B cell (primary cell): ENCODE measurements around the gene ST8SIA1. TPM values are rescaled to one million over a fixed set of nuclear protein-coding genes. Genes with fewer than 3 reads are reported as not detected.

Source experiments
- ATAC-seq: fragments of 200-7000 bp; cut with Tn5 transposase; one replicate; pipeline ENCODE4 v1.10.0; 2021; ENCODE audit warnings: low read depth, mild to moderate bottlenecking, moderate number of reproducible peaks, moderate library complexity
- CTCF ChIA-PET: fragments of 350-600 bp; sonication (Branson Sonifier 250); formaldehyde crosslinking; loops from one replicate; lab custom pipeline; 2021; ENCODE audit warnings: antibody characterized with exemption, inconsistent platforms; lab: Charles Lee
- POLR2A ChIA-PET: fragments of 350-600 bp; sonication (Branson Sonifier 250); formaldehyde crosslinking; loops from one replicate; lab custom pipeline; 2021; ENCODE audit warnings: antibody characterized with exemption; lab: Charles Lee
- DNase-seq: peaks from one replicate; pipeline ENCODE4 v3.0.0; 2013
- H2AFZ ChIP-seq: 2 replicates; pipeline ENCODE4 v1.6.1; 2012; ENCODE audit warnings: mild to moderate bottlenecking, low read depth, low read length; ENCODE audit not compliant: insufficient read depth, poor library complexity, severe bottlenecking
- H3K27ac ChIP-seq, 2 donors: 1 replicate in 1 of 2; 2 replicates in 1 of 2; pipeline ENCODE4 v1.5.1; 2012 to 2013; ENCODE audit warnings: low read length in 2 of 2, mild to moderate bottlenecking in 2 of 2, moderate library complexity in 1 of 2
- H3K27me3 ChIP-seq, 4 experiments: fragments of 200-600 bp in 1 of 4; sonication (generic) in 1 of 4; replicated peaks in 1 of 4; 1 replicate in 2 of 4; 2 replicates in 2 of 4; pipeline versions ENCODE4 v1.6.1 to v1.7.0; 2013 to 2016; ENCODE audit warnings: low read length in 3 of 4, mild to moderate bottlenecking in 2 of 4, mixed read lengths in 1 of 4, moderate library complexity in 1 of 4; ENCODE audit not compliant: insufficient read depth in 4 of 4, control insufficient read depth in 3 of 4; ENCODE audit errors: control extremely low read depth in 1 of 4
- H3K36me3 ChIP-seq, 2 experiments: replicated peaks in 1 of 2; 1 replicate in 1 of 2; 2 replicates in 1 of 2; pipeline versions ENCODE4 v1.6.1 to v1.7.1; 2013; ENCODE audit warnings: low read length in 1 of 2; ENCODE audit not compliant: insufficient read depth in 2 of 2, control insufficient read depth in 1 of 2; ENCODE audit errors: control extremely low read depth in 1 of 2, extremely low read depth in 1 of 2
- H3K4me1 ChIP-seq, 2 donors: fragments of 200-600 bp in 1 of 2; sonication (generic) in 1 of 2; 1 replicate in 1 of 2; 2 replicates in 1 of 2; pipeline versions ENCODE4 v1.5.1 to v1.6.1; 2013 to 2017; ENCODE audit warnings: low read length in 2 of 2; ENCODE audit not compliant: control insufficient read depth in 2 of 2, insufficient read depth in 2 of 2
- H3K4me2 ChIP-seq: replicated peaks from 2 replicates; pipeline ENCODE3; 2012; ENCODE audit warnings: mild to moderate bottlenecking, low read depth, low read length; ENCODE audit not compliant: poor library complexity, severe bottlenecking
- H3K4me3 ChIP-seq, 5 experiments: fragments of 200-600 bp in 1 of 5; sonication (generic) in 1 of 5; 1 replicate in 3 of 5; 2 replicates in 2 of 5; pipeline versions ENCODE4 v1.5.1 to v1.7.0; 2011 to 2016; ENCODE audit warnings: low read length in 4 of 5, mild to moderate bottlenecking in 4 of 5, low read depth in 2 of 5, control low read depth in 1 of 5, moderate library complexity in 1 of 5; ENCODE audit not compliant: insufficient read depth in 1 of 5; ENCODE audit errors: control extremely low read depth in 1 of 5, extremely low read depth in 1 of 5
- H3K79me2 ChIP-seq: fragments of 200-600 bp; sonication (generic); one replicate; pipeline ENCODE4 v1.6.0; 2016; ENCODE audit warnings: low read length; ENCODE audit not compliant: control insufficient read depth, insufficient read depth
- H3K9ac ChIP-seq: fragments of 200-600 bp; sonication (generic); 2 replicates; pipeline ENCODE4 v1.6.1; 2017; ENCODE audit warnings: mild to moderate bottlenecking, low read length, moderate library complexity
- H3K9me3 ChIP-seq, 3 donors: one replicate each; pipeline versions ENCODE4 v1.6.1 to v1.7.1; 2013; ENCODE audit warnings: low read length in 2 of 3; ENCODE audit not compliant: control insufficient read depth in 2 of 3, insufficient read depth in 1 of 3; ENCODE audit errors: control extremely low read depth in 1 of 3
- H4K20me1 ChIP-seq: 2 replicates; pipeline ENCODE4 v1.6.0; 2012; ENCODE audit warnings: mild to moderate bottlenecking, low read length; ENCODE audit not compliant: insufficient read depth, control insufficient read depth, poor library complexity, severe bottlenecking
- H3K27ac Mint-ChIP-seq: one replicate; pipeline ENCODE4 v1.8.0; 2021; ENCODE audit warnings: mixed read lengths
- H3K27me3 Mint-ChIP-seq: one replicate; pipeline ENCODE4 v1.8.0; 2021; ENCODE audit warnings: mixed read lengths
- H3K4me1 Mint-ChIP-seq: one replicate; pipeline ENCODE4 v1.8.0; 2021; ENCODE audit warnings: mixed read lengths
- H3K4me3 Mint-ChIP-seq: one replicate; pipeline ENCODE4 v1.8.0; 2021; ENCODE audit warnings: mixed read lengths
- H3K9me3 Mint-ChIP-seq: one replicate; pipeline ENCODE4 v1.8.0; 2022; ENCODE audit warnings: mixed read lengths; ENCODE audit not compliant: insufficient read depth
- EZH2 ChIP-seq: IDR thresholded peaks from 2 replicates; pipeline ENCODE4 v1.6.1; 2012; ENCODE audit warnings: borderline replicate concordance, low read depth, mild to moderate bottlenecking, moderate library complexity, low read length; ENCODE audit not compliant: insufficient read depth, poor library complexity, severe bottlenecking
- WGBS: methylation state at CpG from one replicate; pipeline ENCODE4 v1.1.5; 2013; ENCODE audit warnings: missing lambda C conversion rate; ENCODE audit not compliant: insufficient coverage; 5-methylcytosine and 5-hydroxymethylcytosine counted together
- intact Hi-C: fragments of 100-400 bp; cut with micrococcal nuclease; formaldehyde crosslinking; loops from one replicate; pipeline ENCODE4 v1.10.0; 2022
- polyA plus RNA-seq: library from polyadenylated mRNA; depleted of rRNA; stranded (reverse); fragments of >200 nt; gene quantifications from 2 replicates; pipeline ENCODE4 v1.2.3, GENCODE V29; 2012
- total RNA-seq, 2 donors: library from RNA; stranded (reverse); fragments of 120-200 nt in 1 of 2; gene quantifications; 1 replicate in 1 of 2; 2 replicates in 1 of 2; pipeline versions ENCODE4 v1.2.3 to v1.2.4, GENCODE V29; 2013 to 2022
- TF ChIP-seq, protein P1 (sequence below): fragments of 200-600 bp; IDR thresholded peaks from one replicate; pipeline ENCODE4 v1.8.0; 2022; ENCODE audit warnings: antibody characterized with exemption, mild to moderate bottlenecking

ST8SIA1 gene
- total and polyA plus RNA-seq, 2 donors (not counting 1 experiment from before 2014, with no cell fraction given) = 0.02 to 0.04 TPM

GRCh38 chr12:22276313-22276712, 58.2 kb downstream of the ST8SIA1 start:
- Mint-ChIP-seq H3K4me1 (peaks cover 5% of the 10 kb centered on the region), H3K4me3 (no peak overlapping the region), H3K27me3 (peaks cover 9% of the 10 kb centered on the region), H3K27ac (no peak overlapping the region), H3K9me3 (no peaks in the 10 kb centered on the region)
- Histone ChIP-seq H2AFZ (no peak overlapping the region), H3K27me3 (peaks cover 0 to 4% (median 0%) of the 10 kb centered on the region in 4 experiments), H3K4me1 (peaks cover 0 to 8% of the 10 kb centered on the region in 2 donors), H4K20me1 (no peaks in the 10 kb centered on the region), H3K4me3 (no peak overlapping the region), H3K9ac (no peak overlapping the region), H3K4me2 (no peak overlapping the region), H3K36me3 (no peaks in the 10 kb centered on the region), H3K27ac (no peak overlapping the region), H3K79me2 (no peaks in the 10 kb centered on the region), H3K9me3 (peaks cover 0 to 2% (median 0%) of the 10 kb centered on the region in 3 donors)
- intact Hi-C loops = no loop called here
- ATAC-seq (no peak), DNase-seq (no peak)
- TF ChIP-seq, protein P1, sequence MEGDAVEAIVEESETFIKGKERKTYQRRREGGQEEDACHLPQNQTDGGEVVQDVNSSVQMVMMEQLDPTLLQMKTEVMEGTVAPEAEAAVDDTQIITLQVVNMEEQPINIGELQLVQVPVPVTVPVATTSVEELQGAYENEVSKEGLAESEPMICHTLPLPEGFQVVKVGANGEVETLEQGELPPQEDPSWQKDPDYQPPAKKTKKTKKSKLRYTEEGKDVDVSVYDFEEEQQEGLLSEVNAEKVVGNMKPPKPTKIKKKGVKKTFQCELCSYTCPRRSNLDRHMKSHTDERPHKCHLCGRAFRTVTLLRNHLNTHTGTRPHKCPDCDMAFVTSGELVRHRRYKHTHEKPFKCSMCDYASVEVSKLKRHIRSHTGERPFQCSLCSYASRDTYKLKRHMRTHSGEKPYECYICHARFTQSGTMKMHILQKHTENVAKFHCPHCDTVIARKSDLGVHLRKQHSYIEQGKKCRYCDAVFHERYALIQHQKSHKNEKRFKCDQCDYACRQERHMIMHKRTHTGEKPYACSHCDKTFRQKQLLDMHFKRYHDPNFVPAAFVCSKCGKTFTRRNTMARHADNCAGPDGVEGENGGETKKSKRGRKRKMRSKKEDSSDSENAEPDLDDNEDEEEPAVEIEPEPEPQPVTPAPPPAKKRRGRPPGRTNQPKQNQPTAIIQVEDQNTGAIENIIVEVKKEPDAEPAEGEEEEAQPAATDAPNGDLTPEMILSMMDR = no peak
- no peak for TF ChIP-seq EZH2
- WGBS = 82% methylated on average over 4 of the region's 5 CpGs
- POLR2A ChIA-PET = no interaction called here
- CTCF ChIA-PET = no interaction called here

- H3K79me2 ChIP-seq = no peaks in the 10 kb centered on the region
- Mint-ChIP-seq H3K27me3 (peaks cover 9% of the 10 kb centered on the region), H3K4me3 (no peak overlapping the region), H3K9me3 (no peaks in the 10 kb centered on the region), H3K27ac (no peak overlapping the region), H3K4me1 (peaks cover 5% of the 10 kb centered on the region)
- TF ChIP-seq EZH2 = no peak
- TF ChIP-seq, protein P1 = no peak
- DNase-seq (no peak), ATAC-seq (no peak)
- no peak overlapping the region for H3K4me3 ChIP-seq
- H3K27ac ChIP-seq = no peak overlapping the region
- ChIA-PET POLR2A (no interaction called here), CTCF (no interaction called here)
- no peaks in the 10 kb centered on the region for H3K36me3 ChIP-seq
- no CpG with 5 or more reads among the region's 2 CpGs for WGBS
- H3K4me2 ChIP-seq = no peak overlapping the region
- H3K4me1 ChIP-seq = peaks cover 0 to 8% of the 10 kb centered on the region in 2 donors
- H3K27me3 ChIP-seq = peaks cover 0 to 4% (median 0%) of the 10 kb centered on the region in 4 experiments
- peaks cover 0 to 2% (median 0%) of the 10 kb centered on the region in 3 donors for H3K9me3 ChIP-seq
- no peak overlapping the region for H2AFZ ChIP-seq
- intact Hi-C loops = no loop called here
- no peaks in the 10 kb centered on the region for H4K20me1 ChIP-seq
- no peak overlapping the region for H3K9ac ChIP-seq
Measured at GRCh38 chr12:22275843-22276242, 58.7 kb downstream of the ST8SIA1 start.
